ENCODE data around the gene ABTB2.

The ABTB2 gene

GRCh38 chr11:34206407-34207300 lies 151.2 kb downstream of the ABTB2 start:
- peak in 2 of 3 experiments; percentile 3 to 8 for DNase-seq

- DNase-seq: no peak
Observed at GRCh38 chr11:34205326-34206035, 152.3 kb downstream of the ABTB2 start.

GRCh38 chr11:34204396-34205279 lies 153.2 kb downstream of the ABTB2 start:
- DNase-seq: no peak

- peak in 1 of 3 experiments; percentile 46 for DNase-seq
Observed at GRCh38 chr11:34203377-34203871, 154.4 kb downstream of the ABTB2 start.

- DNase-seq: peak in 1 of 3 experiments; percentile 38
Observed at GRCh38 chr11:34201129-34201528, 156.7 kb downstream of the ABTB2 start.

- no peak for DNase-seq
Observed at GRCh38 chr11:34199525-34199924, 158.3 kb downstream of the ABTB2 start.

GRCh38 chr11:34198523-34198922 lies 159.3 kb downstream of the ABTB2 start:
- no peak for DNase-seq

GRCh38 chr11:34197256-34197655 lies 160.6 kb downstream of the ABTB2 start:
- no peak for DNase-seq

GRCh38 chr11:34194576-34195335 lies 163.1 kb downstream of the ABTB2 start:
- DNase-seq: no peak

GRCh38 chr11:34192481-34193401 lies 165.1 kb downstream of the ABTB2 start:
- DNase-seq: peak in 1 of 3 experiments; percentile 59

GRCh38 chr11:34191578-34191977 lies 166.2 kb downstream of the ABTB2 start:
- DNase-seq: no peak

- no peak for DNase-seq
Observed at GRCh38 chr11:34190192-34191139, 167.3 kb downstream of the ABTB2 start.

- DNase-seq: no peak
Observed at GRCh38 chr11:34189191-34189590, 168.6 kb downstream of the ABTB2 start.

- DNase-seq: no peak
Observed at GRCh38 chr11:34188181-34188580, 169.6 kb downstream of the ABTB2 start.

- DNase-seq: no peak
Observed at GRCh38 chr11:34185926-34186841, 171.6 kb downstream of the ABTB2 start.

- no peak for DNase-seq
Observed at GRCh38 chr11:34184505-34185015, 173.2 kb downstream of the ABTB2 start.

GRCh38 chr11:34183848-34184391 lies 173.9 kb downstream of the ABTB2 start:
- no peak for DNase-seq

Data from NCI-H1417 (cell line).